ENCODE measurements around the gene ADAMTS17.

Gene ADAMTS17

DNA sequence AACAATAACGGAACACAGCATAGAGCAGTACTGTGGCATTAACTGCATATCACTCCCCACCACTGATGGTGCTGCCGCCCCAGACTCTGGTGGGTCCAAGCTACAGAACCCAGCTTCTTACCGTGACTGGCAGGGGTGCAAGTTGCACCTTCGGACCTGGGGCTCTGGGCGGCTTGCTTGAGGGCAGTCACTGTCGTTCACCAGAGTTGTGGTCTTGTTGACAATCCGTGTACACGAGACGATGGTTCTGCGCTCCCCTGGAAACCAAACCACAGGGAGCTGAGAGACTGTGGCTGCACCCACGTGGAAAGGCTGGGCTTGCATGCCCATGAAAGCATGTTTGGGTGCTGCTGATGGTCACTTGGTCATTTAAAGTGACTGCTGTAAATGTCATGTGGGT, 293.0 kb downstream of the ADAMTS17 start:
- no peak overlapping the region for H3K4me3 ChIP-seq (ENCODE audit: low read depth, low read length)
- TF ChIP-seq, protein P1, sequence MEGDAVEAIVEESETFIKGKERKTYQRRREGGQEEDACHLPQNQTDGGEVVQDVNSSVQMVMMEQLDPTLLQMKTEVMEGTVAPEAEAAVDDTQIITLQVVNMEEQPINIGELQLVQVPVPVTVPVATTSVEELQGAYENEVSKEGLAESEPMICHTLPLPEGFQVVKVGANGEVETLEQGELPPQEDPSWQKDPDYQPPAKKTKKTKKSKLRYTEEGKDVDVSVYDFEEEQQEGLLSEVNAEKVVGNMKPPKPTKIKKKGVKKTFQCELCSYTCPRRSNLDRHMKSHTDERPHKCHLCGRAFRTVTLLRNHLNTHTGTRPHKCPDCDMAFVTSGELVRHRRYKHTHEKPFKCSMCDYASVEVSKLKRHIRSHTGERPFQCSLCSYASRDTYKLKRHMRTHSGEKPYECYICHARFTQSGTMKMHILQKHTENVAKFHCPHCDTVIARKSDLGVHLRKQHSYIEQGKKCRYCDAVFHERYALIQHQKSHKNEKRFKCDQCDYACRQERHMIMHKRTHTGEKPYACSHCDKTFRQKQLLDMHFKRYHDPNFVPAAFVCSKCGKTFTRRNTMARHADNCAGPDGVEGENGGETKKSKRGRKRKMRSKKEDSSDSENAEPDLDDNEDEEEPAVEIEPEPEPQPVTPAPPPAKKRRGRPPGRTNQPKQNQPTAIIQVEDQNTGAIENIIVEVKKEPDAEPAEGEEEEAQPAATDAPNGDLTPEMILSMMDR (IDR thresholded peaks at IDR 0.05; ENCODE audit: borderline replicate concordance, insufficient read depth, low read depth, low read length): no peak

DNA sequence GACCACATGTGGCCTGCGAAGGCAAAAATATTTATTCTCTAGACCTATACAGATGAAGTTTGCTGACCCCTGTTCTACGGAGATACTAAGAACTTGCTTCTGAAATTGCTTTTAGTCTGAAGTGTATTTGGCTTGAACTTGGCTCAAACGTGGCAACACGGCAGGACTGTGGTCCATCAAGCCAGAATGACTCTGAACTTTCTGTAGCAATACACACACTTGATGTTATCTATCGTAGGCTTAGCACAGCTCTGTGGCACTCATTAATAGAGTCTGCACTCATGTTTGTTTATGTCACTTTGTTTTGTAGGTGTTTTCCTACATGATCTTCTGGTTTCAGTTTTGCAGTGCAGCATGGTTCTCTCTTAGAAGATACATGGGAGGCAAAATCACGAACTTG, 298.1 kb downstream of the ADAMTS17 start:
- TF ChIP-seq, protein P1 (IDR thresholded peaks at IDR 0.05; ENCODE audit: borderline replicate concordance, insufficient read depth, low read depth, low read length): no peak
- no peak overlapping the region for H3K4me3 ChIP-seq (ENCODE audit: low read depth, low read length)

DNA sequence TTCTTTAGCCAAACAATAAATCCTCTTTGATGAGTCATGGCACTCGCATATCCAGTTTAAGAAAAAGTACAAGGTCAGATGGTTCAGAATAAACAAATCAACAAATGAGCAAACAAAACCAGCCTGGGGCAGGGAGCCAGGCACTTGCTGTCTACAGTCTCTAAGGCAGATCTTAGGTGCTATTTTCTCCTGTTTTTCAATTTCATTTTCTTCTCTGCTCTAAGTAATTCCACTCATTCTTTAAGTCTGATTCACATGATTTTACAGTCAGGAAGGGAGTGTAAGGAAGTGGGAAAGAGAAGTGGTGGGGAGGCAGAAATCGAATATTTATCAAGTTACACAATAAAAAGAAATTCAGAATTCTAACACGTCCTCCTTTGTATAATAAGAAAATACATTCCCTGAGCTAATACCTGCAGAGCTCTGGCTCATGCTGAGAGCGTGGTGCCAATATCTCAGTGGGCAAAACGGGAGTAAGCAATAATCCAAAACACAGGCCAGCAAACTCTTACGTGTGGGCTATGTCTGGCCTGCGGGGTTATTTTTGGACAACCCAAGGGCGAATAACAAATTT, 298.6 kb downstream of the ADAMTS17 start:
- H3K4me3 ChIP-seq (ENCODE audit: low read depth, low read length): no peak overlapping the region
- TF ChIP-seq, protein P1 (IDR thresholded peaks at IDR 0.05; ENCODE audit: borderline replicate concordance, insufficient read depth, low read depth, low read length): no peak

DNA sequence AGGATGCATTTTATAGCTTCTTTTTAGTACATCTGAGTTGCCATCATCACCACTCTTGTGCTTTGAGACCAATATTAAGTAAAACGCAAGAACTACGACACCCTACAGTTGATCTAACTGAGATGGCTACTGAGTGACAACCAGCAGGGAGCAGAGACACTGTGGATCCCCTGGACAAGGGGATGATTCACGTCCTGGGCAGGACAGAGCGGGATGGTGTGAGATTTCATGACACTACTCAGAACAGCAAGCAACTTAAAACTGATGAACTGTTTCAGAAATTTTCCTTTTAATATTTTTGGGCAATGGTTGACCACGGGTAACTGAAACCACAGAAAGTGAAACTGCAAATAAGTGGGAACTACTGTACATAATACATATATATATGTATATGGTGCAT, 299.2 kb downstream of the ADAMTS17 start:
- H3K4me3 ChIP-seq (ENCODE audit: low read depth, low read length): no peak overlapping the region
- TF ChIP-seq, protein P1 (IDR thresholded peaks at IDR 0.05; ENCODE audit: borderline replicate concordance, insufficient read depth, low read depth, low read length): no peak

DNA sequence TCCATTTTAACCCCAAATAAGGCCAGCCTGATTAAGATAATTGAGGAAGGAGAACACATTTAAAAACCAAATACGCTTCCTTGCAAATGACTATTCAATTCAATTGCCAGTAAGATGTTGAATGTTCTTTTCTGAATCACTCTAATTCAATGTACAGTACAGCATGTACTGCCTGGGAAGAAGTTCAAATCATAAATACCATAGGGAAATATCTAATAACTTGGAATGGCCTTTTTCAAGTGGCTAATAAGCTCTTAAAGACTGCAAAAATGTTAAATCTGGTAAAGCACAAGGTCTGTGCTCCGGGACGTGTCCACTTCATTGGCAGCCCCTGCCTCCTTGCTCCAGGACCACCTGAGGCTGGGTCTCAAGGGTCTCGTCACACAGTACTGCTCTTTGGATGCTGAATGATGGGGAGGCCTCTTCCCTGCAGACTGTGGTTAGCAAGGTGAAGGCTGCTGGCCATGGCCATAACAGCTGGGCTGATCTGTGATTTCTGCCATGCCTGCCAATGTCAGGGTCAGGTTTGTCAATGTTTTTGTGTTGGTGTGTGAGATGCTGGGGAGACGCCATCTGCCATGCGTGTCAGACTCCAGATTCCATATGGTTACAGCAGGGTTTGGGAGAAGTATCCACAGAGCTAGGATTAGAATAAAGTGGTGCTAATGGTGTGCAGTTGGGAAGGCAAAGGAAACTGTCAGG, 300.5 kb downstream of the ADAMTS17 start:
- TF ChIP-seq, protein P1 (IDR thresholded peaks at IDR 0.05; ENCODE audit: borderline replicate concordance, insufficient read depth, low read depth, low read length): no peak
- no peak overlapping the region for H3K4me3 ChIP-seq (ENCODE audit: low read depth, low read length)

DNA sequence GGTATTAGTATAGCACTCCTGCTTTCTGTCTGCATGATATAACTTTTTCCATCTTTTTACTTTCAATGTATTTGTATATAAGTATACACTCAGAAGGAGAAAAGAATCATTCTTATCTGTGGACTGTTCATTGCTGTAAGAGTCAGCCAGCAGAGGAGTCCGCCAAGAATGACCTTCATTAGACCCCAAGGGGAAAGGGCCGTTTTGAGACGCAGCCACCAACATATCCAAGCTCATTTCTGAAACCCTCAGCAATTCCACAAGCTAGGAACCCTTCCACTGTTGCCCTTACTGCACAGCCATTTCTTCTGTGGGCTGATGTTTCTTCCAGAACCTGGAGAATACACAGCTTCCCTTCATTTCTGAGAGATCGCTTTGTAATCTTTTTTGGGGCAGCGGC, 301.8 kb downstream of the ADAMTS17 start:
- TF ChIP-seq, protein P1 (IDR thresholded peaks at IDR 0.05; ENCODE audit: borderline replicate concordance, insufficient read depth, low read depth, low read length): no peak
- no peak overlapping the region for H3K4me3 ChIP-seq (ENCODE audit: low read depth, low read length)

DNA sequence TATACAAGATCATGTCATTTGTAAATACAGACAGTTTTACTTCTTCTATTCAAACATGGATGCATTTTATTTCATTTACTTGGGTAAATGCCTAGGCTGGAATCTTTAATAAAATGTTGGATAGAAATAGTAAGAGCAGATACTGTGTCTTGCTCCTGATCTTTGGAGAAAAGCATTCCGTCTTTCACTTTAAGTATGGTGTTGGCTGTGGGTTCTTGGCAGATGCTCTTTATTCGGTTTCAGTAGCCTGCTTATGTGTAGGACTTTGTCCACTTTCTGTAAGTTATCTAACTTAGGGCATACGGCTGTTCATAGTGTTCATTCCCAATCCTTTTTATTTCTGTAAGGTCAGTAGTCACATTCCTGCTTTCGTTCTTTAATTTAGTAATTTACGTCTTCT, 303.0 kb downstream of the ADAMTS17 start:
- TF ChIP-seq, protein P1 (IDR thresholded peaks at IDR 0.05; ENCODE audit: borderline replicate concordance, insufficient read depth, low read depth, low read length): no peak
- H3K4me3 ChIP-seq (ENCODE audit: low read depth, low read length): no peak overlapping the region

Measured in GM12875 (cell line).